Right cardiac atrium (tissue), 5 donors: ENCODE results near the gene MOV10L1. TPM values are rescaled to one million over a fixed set of nuclear protein-coding genes. Genes with fewer than 3 reads are reported as not detected.

Experiments
- ATAC-seq, 2 donors: fragments of 200-7000 bp; cut with Tn5 transposase; one replicate each; pipeline versions ENCODE4 v1.8.0 to v1.9.1; 2020; ENCODE audit warnings: moderate library complexity in 2 of 2, mild to moderate bottlenecking in 1 of 2
- DNase-seq, 3 donors: peaks; one replicate each; pipeline ENCODE4 v3.0.0-alpha.2; 2020
- H3K27ac ChIP-seq: one replicate; pipeline ENCODE4 v1.5.1; 2013; ENCODE audit warnings: mild to moderate bottlenecking, low read length, control low read depth, moderate library complexity
- H3K27me3 ChIP-seq: one replicate; pipeline ENCODE4 v1.6.1; 2013; ENCODE audit not compliant: control insufficient read depth, insufficient read depth
- H3K4me1 ChIP-seq: one replicate; pipeline ENCODE4 v1.6.1; 2013; ENCODE audit warnings: low read length; ENCODE audit not compliant: control insufficient read depth, insufficient read depth
- H3K4me3 ChIP-seq: one replicate; pipeline ENCODE4 v1.5.1; 2013; ENCODE audit warnings: low read length, control low read depth
- H3K9me3 ChIP-seq: one replicate; pipeline ENCODE4 v1.6.1; 2013; ENCODE audit warnings: low read length; ENCODE audit not compliant: control insufficient read depth
- WGBS: extraction: QIAGEN DNeasy Blood & Tissue Kit; methylation state at CpG from one replicate; pipeline ENCODE4 v1.1.7; 2013; 5-methylcytosine and 5-hydroxymethylcytosine counted together
- intact Hi-C, 4 donors: fragments of 100-400 bp; cut with DNase I; formaldehyde crosslinking; loops; one replicate each; pipeline versions ENCODE4 v1.11.0 to v1.14.0; 2022 to 2023
- polyA plus RNA-seq: library from polyadenylated mRNA; stranded (reverse); fragments of 200-250 nt; gene quantifications from one replicate; pipeline ENCODE4 v1.2.3, GENCODE V29; 2013
- total RNA-seq, 4 donors: library from RNA; stranded (reverse); fragmentation: NEBNext Ultra II Directional; extraction: Animal tissue kit (Norgen Biotek cat#: 25700); gene quantifications; one replicate each; pipeline ENCODE4 v1.2.1, GENCODE V29; 2021
- donor health status: healthy with polysubstance abuse.
- donor health status: DM: no; HTN: yes; CAD: no.
- donor health status: DM: no; HTN: no; CAD: no.
- donor health status: DM: no; HTN: yes; CAD: no; lungs with severe emphysema.
- donor health status: DM: yes; HTN: yes; CAD: no.

MOV10L1 gene
- total and polyA plus RNA-seq, 5 donors: 0.29 to 0.63 (median 0.53) TPM

DNA sequence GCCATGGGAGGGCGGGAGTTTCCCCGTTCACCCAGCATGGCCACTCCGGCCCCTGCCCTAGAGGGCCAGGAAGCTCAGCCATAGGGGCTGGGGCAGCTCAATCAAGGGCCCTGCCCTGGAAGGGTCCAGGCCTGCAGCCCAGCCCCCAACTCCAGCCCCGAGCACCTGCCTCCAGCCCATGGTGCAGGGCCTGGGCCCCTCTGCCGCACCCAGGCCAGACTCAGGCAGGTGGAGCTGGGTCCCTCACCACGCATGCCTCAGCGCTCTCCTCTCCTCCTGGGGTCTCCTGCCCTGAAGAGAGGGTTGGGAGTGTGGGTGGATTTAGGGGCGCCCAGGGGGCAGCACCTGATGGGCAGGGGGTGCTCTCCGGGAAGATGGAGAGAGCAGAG is 17.6 kb upstream of the MOV10L1 start:
- Histone ChIP-seq H3K4me3 (no peak overlapping the region), H3K4me1 (no peaks in the 10 kb centered on the region), H3K27ac (no peak overlapping the region), H3K9me3 (no peaks in the 10 kb centered on the region), H3K27me3 (no peaks in the 10 kb centered on the region)
- no peak for ATAC-seq
- intact Hi-C loops: no loop called here
- peak in 1 of 3 donors; percentile 40 for DNase-seq
- 91% methylated on average over 9 of the region's 9 CpGs for WGBS

GRCh38 chr22:50072714-50073538 is 16.9 kb upstream of the MOV10L1 start:
- no peaks in the 10 kb centered on the region for H3K9me3 ChIP-seq
- peak in 1 of 3 donors; percentile 38 for DNase-seq
- WGBS: 90% methylated on average over 28 of the region's 28 CpGs
- H3K27me3 ChIP-seq: no peaks in the 10 kb centered on the region
- H3K4me3 ChIP-seq: no peak overlapping the region
- intact Hi-C loops: no loop called here
- no peaks in the 10 kb centered on the region for H3K4me1 ChIP-seq
- no peak overlapping the region for H3K27ac ChIP-seq
- ATAC-seq: peak in 1 of 2 donors; percentile 18

DNA sequence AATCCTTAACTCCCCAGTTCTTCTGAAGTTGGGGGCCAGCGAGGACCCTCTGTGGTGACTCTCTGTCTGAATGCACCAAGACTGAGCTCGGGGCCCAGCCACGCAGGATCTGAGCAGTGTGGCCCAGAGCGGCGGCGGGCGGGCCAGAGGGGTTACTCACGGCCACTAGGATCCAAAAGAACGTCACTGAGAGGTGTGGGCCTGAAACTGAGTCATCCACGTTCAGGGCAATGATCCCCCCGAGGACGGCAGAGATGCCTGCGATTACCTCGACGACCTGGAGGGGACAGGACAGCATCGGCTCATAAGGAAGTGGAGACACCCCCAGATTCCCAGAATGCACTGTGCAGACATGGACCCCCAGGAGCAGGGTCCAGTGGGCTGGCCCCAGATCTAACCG is 15.8 kb upstream of the MOV10L1 start:
- DNase-seq (peak in 1 of 3 donors; percentile 33), ATAC-seq (no peak)
- Histone ChIP-seq H3K9me3 (no peaks in the 10 kb centered on the region), H3K4me1 (no peaks in the 10 kb centered on the region), H3K27me3 (no peaks in the 10 kb centered on the region), H3K4me3 (no peak overlapping the region), H3K27ac (no peak overlapping the region)
- intact Hi-C loops: no loop called here
- WGBS: 79% methylated on average over 17 of the region's 17 CpGs

DNA sequence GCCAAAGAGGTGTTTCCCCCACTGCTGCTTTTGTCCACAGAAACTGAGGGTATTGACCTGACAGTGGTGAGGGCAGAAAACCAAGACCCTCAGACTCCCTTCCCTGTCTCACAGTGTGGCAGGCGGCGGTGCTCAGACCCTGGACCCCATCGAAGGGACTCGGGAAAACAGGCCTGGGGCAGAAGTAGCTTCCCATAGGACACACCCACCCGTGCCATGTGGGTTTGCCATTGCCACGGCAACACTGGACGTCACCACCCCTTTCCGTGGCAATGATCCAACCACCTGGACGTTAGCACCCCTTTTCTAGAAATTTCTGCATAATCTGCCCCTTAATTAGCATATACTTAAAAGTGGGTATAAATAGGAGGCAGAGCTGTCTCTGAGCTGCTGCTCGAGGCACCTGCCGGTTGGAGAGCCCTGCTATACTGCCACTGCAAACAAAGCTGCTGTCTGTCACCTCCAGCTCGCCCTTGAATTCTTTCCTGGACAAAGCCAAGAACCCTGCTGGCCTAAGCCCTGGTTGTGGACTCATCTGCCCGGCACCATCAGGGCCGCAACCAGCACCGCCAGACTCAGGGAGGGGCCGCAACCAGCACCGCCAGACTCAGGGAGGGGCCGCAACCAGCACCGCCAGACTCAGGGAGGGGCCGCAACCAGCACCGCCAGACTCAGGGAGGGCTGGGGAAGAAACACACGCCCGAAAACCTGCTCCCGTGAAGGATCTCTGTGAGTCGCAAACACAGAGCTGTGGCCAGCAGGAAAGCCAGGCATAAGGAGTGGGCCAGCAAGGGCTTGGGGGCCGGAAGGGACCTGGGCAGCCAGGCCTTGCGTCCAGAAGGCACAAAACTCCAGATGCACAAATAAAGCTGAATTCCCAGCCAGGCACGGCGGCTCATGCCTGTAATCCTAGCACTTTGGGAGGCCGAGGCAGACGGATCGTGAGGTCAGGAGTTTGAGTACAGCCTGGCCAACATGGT is 15.0 kb upstream of the MOV10L1 start:
- DNase-seq: peak in 1 of 3 donors; percentile 35

GRCh38 chr22:50076646-50077535 is 12.9 kb upstream of the MOV10L1 start:
- 80% methylated on average over 43 of the region's 43 CpGs for WGBS
- Histone ChIP-seq H3K4me1 (no peaks in the 10 kb centered on the region), H3K27me3 (no peaks in the 10 kb centered on the region), H3K4me3 (no peak overlapping the region), H3K27ac (no peak overlapping the region), H3K9me3 (no peaks in the 10 kb centered on the region)
- no peak for DNase-seq
- no peak for ATAC-seq
- intact Hi-C loops: no loop called here

More for the DNA sequence above, 15.0 kb upstream of the MOV10L1 start:
- Histone ChIP-seq H3K9me3 (no peaks in the 10 kb centered on the region), H3K27ac (no peak overlapping the region), H3K4me3 (no peak overlapping the region), H3K4me1 (no peaks in the 10 kb centered on the region), H3K27me3 (no peaks in the 10 kb centered on the region)
- intact Hi-C loops: no loop called here
- ATAC-seq: peak in 1 of 2 donors; percentile 33
- 79% methylated on average over 32 of the region's 32 CpGs for WGBS

DNA sequence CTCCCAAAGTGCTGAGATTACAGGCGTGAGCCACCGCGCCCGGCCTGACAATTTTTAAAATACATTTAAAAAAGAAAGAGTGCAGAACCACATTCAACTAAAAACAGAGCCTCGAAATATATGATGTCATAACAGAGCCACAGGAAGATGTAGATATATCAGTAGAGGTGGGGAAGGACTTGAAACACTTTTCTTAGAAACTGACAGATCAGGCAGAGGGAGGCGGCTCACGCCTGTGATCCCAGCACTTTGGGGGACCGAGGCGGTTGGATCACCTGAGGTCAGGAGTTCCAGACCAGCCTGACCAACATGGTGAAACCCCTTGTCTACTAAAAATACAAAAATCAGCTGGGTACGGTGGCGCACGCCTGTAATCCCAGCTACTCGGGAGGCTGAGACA is 11.6 kb upstream of the MOV10L1 start:
- WGBS: 95% methylated on average over 13 of the region's 13 CpGs
- ATAC-seq: no peak

DNA sequence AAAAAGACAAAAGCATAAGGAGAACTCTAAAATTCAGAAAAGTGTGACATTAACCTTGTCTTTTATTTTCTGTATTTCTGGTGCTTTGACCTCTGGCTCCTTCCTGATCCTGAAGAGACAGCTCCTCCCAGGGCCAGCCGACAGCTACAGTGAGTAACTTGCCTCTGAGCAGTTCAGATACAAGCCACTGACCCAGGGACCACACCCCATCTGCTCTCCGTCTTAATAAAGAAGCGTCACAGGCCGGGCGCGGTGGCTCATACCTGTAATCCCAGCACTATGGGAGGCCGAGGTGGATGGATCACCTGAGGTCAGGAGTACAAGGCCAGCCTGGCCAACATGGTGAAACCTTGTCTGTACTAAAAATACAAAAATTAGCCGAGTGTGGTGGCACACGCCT is 11.0 kb upstream of the MOV10L1 start:
- ATAC-seq (no peak), DNase-seq (no peak)
- Histone ChIP-seq H3K27me3 (no peaks in the 10 kb centered on the region), H3K9me3 (no peaks in the 10 kb centered on the region), H3K4me1 (no peaks in the 10 kb centered on the region), H3K4me3 (no peak overlapping the region), H3K27ac (no peak overlapping the region)
- intact Hi-C loops: no loop called here
- WGBS: 84% methylated on average over 9 of the region's 9 CpGs

More for the DNA sequence above, 11.6 kb upstream of the MOV10L1 start:
- Histone ChIP-seq H3K4me1 (no peaks in the 10 kb centered on the region), H3K4me3 (no peak overlapping the region), H3K27me3 (no peaks in the 10 kb centered on the region), H3K27ac (no peak overlapping the region), H3K9me3 (no peaks in the 10 kb centered on the region)
- intact Hi-C loops: no loop called here
- no peak for DNase-seq

- H3K9me3 ChIP-seq: no peaks in the 10 kb centered on the region
- no peak for ATAC-seq
- DNase-seq: no peak
- peaks cover 2% of the 10 kb centered on the region for H3K4me1 ChIP-seq
- intact Hi-C loops: no loop called here
- H3K27me3 ChIP-seq: no peaks in the 10 kb centered on the region
- H3K27ac ChIP-seq: no peak overlapping the region
- WGBS: 86% methylated on average over 13 of the region's 13 CpGs
- no peak overlapping the region for H3K4me3 ChIP-seq
Observed at GRCh38 chr22:50080077-50080465, 9.7 kb upstream of the MOV10L1 start.

GRCh38 chr22:50081426-50082196 is 8.2 kb upstream of the MOV10L1 start:
- ATAC-seq (no peak), DNase-seq (no peak)
- H3K4me1 ChIP-seq: peaks cover 2% of the 10 kb centered on the region
- no peak overlapping the region for H3K4me3 ChIP-seq
- H3K27me3 ChIP-seq: no peaks in the 10 kb centered on the region
- intact Hi-C loops: no loop called here
- WGBS: 89% methylated on average over 27 of the region's 27 CpGs
- H3K9me3 ChIP-seq: no peaks in the 10 kb centered on the region
- H3K27ac ChIP-seq: no peak overlapping the region

GRCh38 chr22:50082197-50082715 is 7.5 kb upstream of the MOV10L1 start:
- Histone ChIP-seq H3K4me3 (no peak overlapping the region), H3K4me1 (peaks cover 2% of the 10 kb centered on the region), H3K27ac (no peak overlapping the region), H3K27me3 (no peaks in the 10 kb centered on the region), H3K9me3 (no peaks in the 10 kb centered on the region)
- 87% methylated on average over 18 of the region's 18 CpGs for WGBS
- intact Hi-C loops: no loop called here
- no peak for ATAC-seq
- DNase-seq: no peak
